Kidney (tissue), 14 donors: ENCODE measurements around the gene HES5. TPM values are rescaled to one million over a fixed set of nuclear protein-coding genes. Genes with fewer than 3 reads are reported as not detected.

Experiments used
- DNase-seq, 5 donors: peaks; one replicate each; pipeline ENCODE4 v3.0.0-alpha.2; 2013 to 2020
- FAIRE-seq: peaks from 2 replicates; lab custom pipeline; 2012; peaks lifted over from hg19 to GRCh38; lab: Jason Lieb, UNC
- H3K27ac ChIP-seq, 2 donors: one replicate each; pipeline ENCODE4 v1.7.0; 2013; ENCODE audit warnings: low read depth in 2 of 2, low read length in 2 of 2, inconsistent platforms in 1 of 2
- H3K27me3 ChIP-seq: one replicate; pipeline ENCODE4 v1.7.1; 2013; ENCODE audit warnings: low read length, inconsistent platforms; ENCODE audit not compliant: control insufficient read depth, insufficient read depth
- H3K36me3 ChIP-seq, 3 donors: one replicate each; pipeline versions ENCODE4 v1.7.0 to v1.7.1; 2013; ENCODE audit warnings: low read length in 3 of 3, control low read depth in 1 of 3, inconsistent platforms in 1 of 3; ENCODE audit not compliant: insufficient read depth in 3 of 3, control insufficient read depth in 2 of 3
- H3K4me1 ChIP-seq, 3 donors: one replicate each; pipeline versions ENCODE4 v1.7.0 to v1.7.1; 2013; ENCODE audit warnings: low read length in 3 of 3, inconsistent platforms in 1 of 3, low read depth in 1 of 3; ENCODE audit not compliant: control insufficient read depth in 2 of 3, insufficient read depth in 2 of 3
- H3K4me3 ChIP-seq, 3 donors: one replicate each; pipeline versions ENCODE4 v1.7.0 to v1.8.1; 2013; ENCODE audit warnings: low read length in 3 of 3, control low read depth in 1 of 3, inconsistent platforms in 1 of 3
- H3K9ac ChIP-seq, 3 donors: one replicate each; pipeline versions ENCODE4 v1.7.0 to v1.7.1; 2013; ENCODE audit warnings: low read length in 3 of 3, control low read depth in 1 of 3, inconsistent platforms in 1 of 3
- H3K9me3 ChIP-seq, 3 donors: one replicate each; pipeline versions ENCODE4 v1.7.0 to v1.7.1; 2013; ENCODE audit warnings: low read length in 3 of 3, control low read depth in 1 of 3, inconsistent platforms in 1 of 3; ENCODE audit not compliant: control insufficient read depth in 2 of 3, insufficient read depth in 1 of 3
- intact Hi-C: fragments of 100-400 bp; cut with DNase I; formaldehyde crosslinking; loops from one replicate; pipeline ENCODE4 v1.11.1; 2022
- polyA plus RNA-seq: library from polyadenylated mRNA; stranded (reverse); fragments of 350-450 nt; fragmentation: Illumina TruSeq; extraction: RNeasy Lipid Tissue Mini Kit (QIAGEN cat#74804); gene quantifications from one replicate; pipeline ENCODE4 v1.2.3, GENCODE V29; 2014; ENCODE audit warnings: low read depth, low replicate concordance; ENCODE audit not compliant: insufficient read depth
- total RNA-seq: library from RNA; stranded (reverse); fragmentation: NEBNext Ultra II Directional; extraction: Animal tissue kit (Norgen Biotek cat#: 25700); gene quantifications from one replicate; pipeline ENCODE4 v1.2.1, GENCODE V29; 2021
- TF ChIP-seq, protein P1 (sequence below): IDR thresholded peaks from 3 replicates; pipeline ENCODE4 v1.5.1; 2012; ENCODE audit warnings: mild to moderate bottlenecking, moderate library complexity, borderline replicate concordance; ENCODE audit not compliant: insufficient read depth; ENCODE audit errors: extremely low read depth
- donor health status: control.
- donor health status: control.
- donor health status: control.
- donor health status: control.
- donor health status: control.
- donor health status: DM: yes; HTN: yes; CAD: no.
- donor health status: Normal renal cell carcinoma (clear cell type).

Gene HES5
- total and polyA plus RNA-seq, 2 donors from 2014 or later = 0.44 TPM; not detected in 1

DNA sequence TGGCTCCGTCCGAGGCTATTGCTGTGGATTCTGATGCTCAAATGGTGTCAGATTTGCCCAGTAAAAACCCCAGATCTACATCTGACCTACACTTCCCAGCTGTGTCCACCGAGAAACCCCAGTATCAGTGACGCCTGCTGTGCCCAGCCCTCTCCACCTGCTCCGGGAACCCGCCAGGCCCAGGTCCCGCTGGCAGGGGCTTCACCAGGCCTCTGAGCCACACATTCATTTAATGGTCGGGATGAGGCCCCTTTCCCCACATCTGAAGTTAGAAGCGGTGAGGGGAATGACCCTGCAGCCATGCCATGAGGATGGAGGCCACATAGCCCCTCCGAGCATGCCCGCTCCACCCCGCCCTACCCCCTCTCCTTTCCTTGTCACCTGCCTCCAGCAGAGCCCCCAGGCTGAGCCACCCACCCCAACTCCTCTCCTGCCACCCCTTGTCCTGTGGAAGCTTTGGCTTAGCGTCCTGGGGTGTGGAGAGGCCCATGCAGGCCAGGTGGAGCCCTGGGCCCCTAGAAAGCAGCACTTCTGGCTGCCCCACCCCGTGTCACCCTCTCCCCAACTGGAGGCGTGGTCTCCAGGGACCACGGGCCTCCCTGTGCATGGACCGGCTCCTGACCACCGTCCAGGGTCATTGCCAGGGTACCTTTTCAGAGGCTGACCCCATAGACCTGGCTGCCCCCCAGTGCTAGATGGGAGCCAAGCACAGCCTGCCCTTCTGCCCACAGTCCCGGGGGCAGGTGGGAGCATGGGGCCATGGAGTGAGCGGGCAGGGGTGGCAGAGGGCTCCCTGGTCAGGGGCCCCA is 34.1 kb upstream of the HES5 start:
- intact Hi-C loops = no loop called here
- DNase-seq (peak in 1 of 5 donors; percentile 77), FAIRE-seq (no peak)
- Histone ChIP-seq H3K27me3 (no peaks in the 10 kb centered on the region), H3K27ac (no peak overlapping the region), H3K9me3 (no peaks in the 10 kb centered on the region), H3K4me1 (no peaks in the 10 kb centered on the region), H3K36me3 (no peaks in the 10 kb centered on the region), H3K4me3 (no peak overlapping the region), H3K9ac (no peak overlapping the region)
- TF ChIP-seq, protein P1, sequence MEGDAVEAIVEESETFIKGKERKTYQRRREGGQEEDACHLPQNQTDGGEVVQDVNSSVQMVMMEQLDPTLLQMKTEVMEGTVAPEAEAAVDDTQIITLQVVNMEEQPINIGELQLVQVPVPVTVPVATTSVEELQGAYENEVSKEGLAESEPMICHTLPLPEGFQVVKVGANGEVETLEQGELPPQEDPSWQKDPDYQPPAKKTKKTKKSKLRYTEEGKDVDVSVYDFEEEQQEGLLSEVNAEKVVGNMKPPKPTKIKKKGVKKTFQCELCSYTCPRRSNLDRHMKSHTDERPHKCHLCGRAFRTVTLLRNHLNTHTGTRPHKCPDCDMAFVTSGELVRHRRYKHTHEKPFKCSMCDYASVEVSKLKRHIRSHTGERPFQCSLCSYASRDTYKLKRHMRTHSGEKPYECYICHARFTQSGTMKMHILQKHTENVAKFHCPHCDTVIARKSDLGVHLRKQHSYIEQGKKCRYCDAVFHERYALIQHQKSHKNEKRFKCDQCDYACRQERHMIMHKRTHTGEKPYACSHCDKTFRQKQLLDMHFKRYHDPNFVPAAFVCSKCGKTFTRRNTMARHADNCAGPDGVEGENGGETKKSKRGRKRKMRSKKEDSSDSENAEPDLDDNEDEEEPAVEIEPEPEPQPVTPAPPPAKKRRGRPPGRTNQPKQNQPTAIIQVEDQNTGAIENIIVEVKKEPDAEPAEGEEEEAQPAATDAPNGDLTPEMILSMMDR = no peak

DNA sequence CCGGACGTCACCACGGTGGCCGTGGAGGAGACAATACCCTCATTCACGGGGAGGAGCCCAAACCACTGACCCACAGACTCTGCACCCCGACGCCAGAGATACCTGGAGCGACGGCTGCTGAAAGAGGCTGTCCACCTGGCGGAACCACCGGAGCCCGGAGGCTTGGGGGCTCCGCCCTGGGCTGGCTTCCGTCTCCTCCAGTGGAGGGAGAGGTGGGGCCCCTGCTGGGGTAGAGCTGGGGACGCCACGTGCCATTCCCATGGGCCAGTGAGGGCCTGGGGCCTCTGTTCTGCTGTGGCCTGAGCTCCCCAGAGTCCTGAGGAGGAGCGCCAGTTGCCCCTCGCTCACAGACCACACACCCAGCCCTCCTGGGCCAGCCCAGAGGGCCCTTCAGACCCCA is 33.1 kb upstream of the HES5 start:
- FAIRE-seq (no peak), DNase-seq (peak in 1 of 5 donors; percentile 74)
- Histone ChIP-seq H3K9me3 (no peaks in the 10 kb centered on the region), H3K27ac (no peak overlapping the region), H3K36me3 (no peaks in the 10 kb centered on the region), H3K9ac (no peak overlapping the region), H3K27me3 (no peaks in the 10 kb centered on the region), H3K4me3 (no peak overlapping the region), H3K4me1 (peaks cover 0 to 6% (median 0%) of the 10 kb centered on the region in 3 donors)
- TF ChIP-seq, protein P1 = no peak
- intact Hi-C loops = no loop called here

DNA sequence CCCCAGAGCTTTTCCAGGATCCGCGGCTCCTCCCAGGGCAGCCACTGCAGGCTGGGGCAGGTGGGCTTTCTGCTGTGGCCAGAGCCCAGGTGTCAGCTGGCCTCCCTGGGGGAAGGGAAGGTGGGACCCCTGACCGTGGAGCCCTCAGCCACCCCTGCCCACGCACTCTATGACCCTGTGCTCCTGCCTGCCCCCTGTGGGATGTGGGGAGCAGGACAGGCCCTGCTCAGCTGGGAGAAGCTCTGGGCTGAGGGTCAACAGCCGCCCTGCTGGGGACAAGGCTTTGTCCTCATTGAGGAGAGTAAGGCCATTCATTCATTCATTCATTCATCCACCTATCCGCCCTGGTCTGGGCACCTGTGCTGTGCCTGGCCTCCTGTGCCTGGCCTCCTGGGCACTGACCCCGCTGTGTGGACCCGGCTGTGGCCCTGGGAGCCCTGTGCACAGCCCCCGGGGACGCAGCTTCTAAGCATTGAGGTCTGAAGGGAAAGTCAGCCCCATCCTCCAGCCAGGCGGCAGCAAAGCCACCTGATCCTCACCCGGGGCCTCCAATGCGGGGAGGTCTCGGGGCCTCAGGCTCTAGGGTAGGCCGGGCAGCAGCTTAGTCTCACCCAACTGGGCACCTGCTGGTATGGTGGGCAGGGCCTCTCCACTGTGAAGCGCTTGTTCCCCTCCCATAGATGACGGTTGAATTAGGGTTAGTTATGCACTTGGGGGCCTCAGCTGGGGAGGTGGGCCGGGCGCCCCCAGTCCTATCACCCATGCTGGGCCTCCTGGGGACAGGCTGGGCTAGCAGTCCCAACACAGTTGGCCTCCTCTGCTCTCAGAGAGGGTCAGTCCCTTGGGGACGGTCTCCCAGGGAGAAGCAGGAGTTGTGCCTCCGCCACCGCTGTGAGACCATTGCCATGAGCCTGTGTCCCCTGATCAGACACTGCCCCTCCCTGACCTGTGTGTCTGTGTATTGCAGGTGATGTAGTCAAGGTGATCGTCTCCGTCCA is 32.1 kb upstream of the HES5 start:
- H3K36me3 ChIP-seq = no peaks in the 10 kb centered on the region
- H3K4me3 ChIP-seq = no peak overlapping the region
- H3K4me1 ChIP-seq = peaks cover 0 to 15% (median 5%) of the 10 kb centered on the region in 3 donors
- intact Hi-C loops = no loop called here
- DNase-seq (peak in 1 of 5 donors; percentile 70), FAIRE-seq (no peak)
- TF ChIP-seq, protein P1 = peak; percentile 17
- no peaks in the 10 kb centered on the region for H3K9me3 ChIP-seq
- no peak overlapping the region for H3K9ac ChIP-seq
- H3K27ac ChIP-seq = no peak overlapping the region
- no peaks in the 10 kb centered on the region for H3K27me3 ChIP-seq
